Measurements from ENCODE around the gene ZNF804B. TPM values are rescaled to one million over a fixed set of nuclear protein-coding genes. Genes with fewer than 3 reads are reported as not detected.

ZNF804B gene
- total RNA-seq, 2 experiments from 2014 or later: not detected

DNA sequence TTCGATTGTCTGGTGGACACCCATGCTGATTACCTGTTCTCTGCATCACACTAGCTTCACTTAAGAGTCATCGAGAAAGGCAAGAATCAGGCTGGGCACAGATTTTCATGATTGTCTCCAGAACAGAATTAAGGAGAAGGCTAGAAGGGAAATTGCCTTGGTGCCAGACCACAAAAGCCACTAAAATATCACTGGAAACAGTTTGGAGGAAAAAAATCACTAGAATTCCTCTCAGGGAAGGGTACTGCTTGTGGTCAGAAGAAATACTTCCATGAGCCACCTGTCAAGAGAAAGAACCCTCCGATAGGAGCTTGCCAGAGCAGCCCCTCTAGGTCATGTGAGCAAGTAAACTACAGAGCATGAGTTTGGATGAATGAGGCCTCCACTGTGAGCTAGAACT, 305.3 kb downstream of the ZNF804B start:
- no peak overlapping the region for H3K4me3 Mint-ChIP-seq
- no peaks in the 10 kb centered on the region for H3K9me3 Mint-ChIP-seq
- no peak overlapping the region for H3K27ac Mint-ChIP-seq
- H3K27me3 Mint-ChIP-seq: no peaks in the 10 kb centered on the region
- H3K4me1 Mint-ChIP-seq: no peaks in the 10 kb centered on the region
- DNase-seq: no peak
- H3K36me3 Mint-ChIP-seq: no peaks in the 10 kb centered on the region

DNA sequence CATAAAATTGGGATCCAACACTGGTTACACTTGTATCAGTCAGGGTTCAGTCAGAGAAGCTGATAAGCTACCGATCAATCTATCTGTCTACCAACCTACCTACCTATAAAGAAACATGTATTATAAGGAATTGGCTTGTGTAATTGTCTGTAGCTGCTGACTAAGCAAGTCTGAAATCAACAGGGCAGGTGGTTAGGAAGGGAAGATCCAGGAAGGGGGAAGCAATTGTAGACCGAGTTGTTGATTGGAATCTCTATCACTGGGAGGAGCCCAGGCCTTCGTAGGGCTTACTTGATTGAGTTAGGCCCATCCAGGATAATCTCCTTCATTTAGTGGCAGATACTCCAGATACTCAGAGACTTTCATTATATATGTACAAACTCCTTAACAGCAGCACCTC, 307.5 kb downstream of the ZNF804B start:
- no peak for DNase-seq
- Mint-ChIP-seq H3K4me1 (no peaks in the 10 kb centered on the region), H3K27ac (no peak overlapping the region), H3K27me3 (no peaks in the 10 kb centered on the region), H3K4me3 (no peak overlapping the region), H3K9me3 (no peaks in the 10 kb centered on the region), H3K36me3 (no peaks in the 10 kb centered on the region)

DNA sequence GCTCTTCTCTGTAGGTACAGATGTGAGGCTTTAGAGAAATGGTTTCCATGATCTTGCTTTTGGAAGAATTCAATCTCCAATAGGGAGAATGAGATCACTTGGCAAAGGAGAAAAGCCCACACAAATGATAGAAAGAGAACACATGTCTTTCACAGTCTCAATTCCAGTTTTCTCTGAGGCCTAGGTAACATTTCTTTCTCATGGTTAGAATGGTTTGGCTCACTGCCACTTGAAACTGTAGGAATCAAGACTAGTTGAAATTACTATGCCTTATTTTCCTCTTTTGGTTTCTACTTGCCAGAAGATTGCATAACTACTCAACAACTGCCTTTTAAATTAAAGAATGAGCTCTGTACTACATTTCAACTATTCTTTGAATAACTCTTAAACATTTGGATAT, 312.6 kb downstream of the ZNF804B start:
- H3K27ac Mint-ChIP-seq: no peak overlapping the region
- no peak for DNase-seq
- H3K27me3 Mint-ChIP-seq: no peaks in the 10 kb centered on the region
- H3K4me1 Mint-ChIP-seq: no peaks in the 10 kb centered on the region
- no peaks in the 10 kb centered on the region for H3K36me3 Mint-ChIP-seq
- no peak overlapping the region for H3K4me3 Mint-ChIP-seq
- H3K9me3 Mint-ChIP-seq: no peaks in the 10 kb centered on the region

DNA sequence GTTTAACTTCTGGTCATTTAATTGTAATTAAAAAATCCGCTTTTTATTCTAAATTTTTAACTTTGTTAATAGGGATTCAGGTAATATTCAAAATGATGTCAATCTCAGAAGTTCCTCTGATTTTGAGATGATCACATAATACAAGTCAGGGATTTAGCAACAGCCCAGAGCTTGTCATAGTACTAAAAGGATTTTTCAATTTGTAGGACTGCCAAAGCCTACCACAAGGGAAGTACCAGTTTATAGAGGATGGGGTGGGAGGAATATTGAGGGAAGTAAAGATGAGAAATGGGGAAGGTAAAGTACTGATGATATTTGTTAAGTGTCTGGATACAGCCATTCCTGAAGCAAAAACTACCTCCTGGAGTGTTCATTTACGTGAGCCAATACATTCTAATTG, 314.3 kb downstream of the ZNF804B start:
- H3K36me3 Mint-ChIP-seq: no peaks in the 10 kb centered on the region

DNA sequence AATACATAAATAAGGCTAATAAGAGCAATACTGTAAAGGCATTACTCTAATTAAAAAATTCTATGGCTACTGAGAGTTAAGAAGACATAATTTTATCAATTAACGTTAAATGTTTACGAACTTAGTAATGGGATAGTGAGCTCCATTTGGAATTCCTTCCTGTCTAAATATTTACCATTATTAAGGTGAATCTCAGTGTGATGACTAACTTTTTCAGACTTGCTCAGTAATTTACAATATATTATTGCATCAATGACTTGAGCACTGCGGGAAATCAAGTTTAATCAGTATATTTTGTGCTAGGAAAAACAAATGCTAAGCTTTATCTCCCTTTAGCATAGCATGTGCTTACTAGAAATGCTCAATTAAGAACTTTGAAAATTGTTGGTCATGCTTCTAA, 318.5 kb downstream of the ZNF804B start:
- Mint-ChIP-seq H3K4me1 (no peaks in the 10 kb centered on the region), H3K27ac (no peak overlapping the region), H3K4me3 (no peak overlapping the region), H3K9me3 (no peaks in the 10 kb centered on the region), H3K36me3 (no peaks in the 10 kb centered on the region), H3K27me3 (peaks cover 4% of the 10 kb centered on the region)
- no peak for DNase-seq

More for the DNA sequence above, 314.3 kb downstream of the ZNF804B start:
- Mint-ChIP-seq H3K27ac (no peak overlapping the region), H3K4me1 (no peaks in the 10 kb centered on the region), H3K4me3 (no peak overlapping the region), H3K27me3 (no peaks in the 10 kb centered on the region), H3K9me3 (no peaks in the 10 kb centered on the region)
- no peak for DNase-seq

DNA sequence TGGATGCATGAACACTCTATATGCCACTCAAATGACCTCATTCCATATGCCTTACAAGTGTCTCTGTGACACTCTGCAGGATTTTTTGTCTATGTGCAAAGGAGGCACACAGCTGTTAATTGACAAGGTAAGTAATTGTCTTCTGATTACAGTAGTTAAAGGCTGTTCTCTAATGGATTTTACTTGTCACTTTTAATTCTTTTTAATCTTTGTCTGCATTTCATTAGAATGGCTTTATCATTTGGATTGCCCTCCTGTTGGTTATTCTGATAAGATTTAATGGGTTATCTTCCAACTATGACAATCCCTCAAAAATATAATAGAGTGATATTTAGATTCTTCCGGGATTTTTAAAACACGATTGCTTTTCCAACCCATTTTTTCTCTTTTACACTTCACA, 326.1 kb downstream of the ZNF804B start:
- Mint-ChIP-seq H3K27me3 (peaks cover 4% of the 10 kb centered on the region), H3K27ac (no peak overlapping the region), H3K36me3 (no peaks in the 10 kb centered on the region), H3K9me3 (no peaks in the 10 kb centered on the region), H3K4me1 (no peaks in the 10 kb centered on the region), H3K4me3 (no peak overlapping the region)
- DNase-seq: no peak

DNA sequence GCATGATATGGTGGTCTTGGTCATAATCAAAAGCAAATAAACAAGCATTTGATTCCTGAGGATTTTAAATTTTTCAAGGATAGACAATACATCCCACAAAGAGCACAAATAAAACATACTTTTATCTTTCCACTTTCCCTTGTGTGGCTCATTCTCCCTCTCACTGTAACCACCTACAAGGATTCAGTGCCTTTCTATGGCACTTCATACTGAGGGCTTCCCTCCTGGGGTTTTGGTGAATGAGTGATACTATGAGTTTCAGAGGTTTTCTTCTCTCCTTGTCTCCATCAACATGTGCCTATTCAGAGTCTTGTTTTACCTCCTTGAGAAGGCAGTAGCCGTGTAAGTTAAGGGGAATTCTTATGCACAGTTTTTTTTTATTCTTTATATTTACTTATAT, 332.1 kb downstream of the ZNF804B start:
- DNase-seq: no peak
- Mint-ChIP-seq H3K4me3 (no peak overlapping the region), H3K9me3 (no peaks in the 10 kb centered on the region), H3K27me3 (no peaks in the 10 kb centered on the region), H3K27ac (no peak overlapping the region), H3K4me1 (no peaks in the 10 kb centered on the region), H3K36me3 (no peaks in the 10 kb centered on the region)

DNA sequence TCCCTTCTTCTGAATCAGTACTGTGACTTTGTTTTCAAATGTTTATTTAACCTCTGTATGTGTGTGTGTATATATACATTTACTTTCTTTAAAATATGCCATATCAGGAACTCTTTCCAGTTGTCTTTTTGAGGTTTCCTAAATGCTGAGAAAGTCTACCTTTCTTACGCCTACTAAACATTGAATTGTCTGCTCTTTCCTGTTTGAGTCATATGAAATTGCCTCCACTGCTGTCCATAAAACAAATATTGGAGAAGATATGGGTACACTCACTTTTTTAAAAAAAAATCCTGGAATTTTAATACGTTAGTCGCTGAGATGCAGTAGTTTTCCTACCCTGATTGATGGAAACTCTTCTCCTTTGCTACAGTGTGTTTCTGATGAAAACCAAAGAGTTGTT, 334.8 kb downstream of the ZNF804B start:
- Mint-ChIP-seq H3K36me3 (no peaks in the 10 kb centered on the region), H3K4me1 (no peaks in the 10 kb centered on the region), H3K27me3 (no peaks in the 10 kb centered on the region), H3K27ac (no peak overlapping the region), H3K4me3 (no peak overlapping the region), H3K9me3 (no peaks in the 10 kb centered on the region)
- DNase-seq: no peak

DNA sequence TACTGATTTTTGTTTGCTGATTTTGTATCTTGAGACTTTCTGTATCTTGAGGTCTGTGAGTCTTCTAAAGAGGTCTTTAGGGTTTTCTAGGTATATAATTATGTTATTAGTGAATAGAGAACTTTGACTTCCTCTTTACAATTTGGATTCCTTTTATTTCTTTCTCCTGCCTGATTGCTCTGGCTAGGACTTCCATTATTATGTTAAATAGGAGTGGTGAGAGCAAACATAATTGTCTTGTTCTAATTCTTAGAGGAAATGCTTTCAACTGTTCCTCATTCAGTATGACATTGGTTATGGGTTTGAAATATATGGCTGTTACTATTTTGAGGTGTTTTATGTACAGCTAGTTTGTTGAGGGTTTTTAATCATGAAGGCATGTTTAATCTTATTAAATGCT, 344.1 kb downstream of the ZNF804B start:
- Mint-ChIP-seq H3K27ac (no peak overlapping the region), H3K27me3 (no peaks in the 10 kb centered on the region), H3K9me3 (no peaks in the 10 kb centered on the region), H3K36me3 (no peaks in the 10 kb centered on the region), H3K4me3 (no peak overlapping the region), H3K4me1 (no peaks in the 10 kb centered on the region)
- no peak for DNase-seq

DNA sequence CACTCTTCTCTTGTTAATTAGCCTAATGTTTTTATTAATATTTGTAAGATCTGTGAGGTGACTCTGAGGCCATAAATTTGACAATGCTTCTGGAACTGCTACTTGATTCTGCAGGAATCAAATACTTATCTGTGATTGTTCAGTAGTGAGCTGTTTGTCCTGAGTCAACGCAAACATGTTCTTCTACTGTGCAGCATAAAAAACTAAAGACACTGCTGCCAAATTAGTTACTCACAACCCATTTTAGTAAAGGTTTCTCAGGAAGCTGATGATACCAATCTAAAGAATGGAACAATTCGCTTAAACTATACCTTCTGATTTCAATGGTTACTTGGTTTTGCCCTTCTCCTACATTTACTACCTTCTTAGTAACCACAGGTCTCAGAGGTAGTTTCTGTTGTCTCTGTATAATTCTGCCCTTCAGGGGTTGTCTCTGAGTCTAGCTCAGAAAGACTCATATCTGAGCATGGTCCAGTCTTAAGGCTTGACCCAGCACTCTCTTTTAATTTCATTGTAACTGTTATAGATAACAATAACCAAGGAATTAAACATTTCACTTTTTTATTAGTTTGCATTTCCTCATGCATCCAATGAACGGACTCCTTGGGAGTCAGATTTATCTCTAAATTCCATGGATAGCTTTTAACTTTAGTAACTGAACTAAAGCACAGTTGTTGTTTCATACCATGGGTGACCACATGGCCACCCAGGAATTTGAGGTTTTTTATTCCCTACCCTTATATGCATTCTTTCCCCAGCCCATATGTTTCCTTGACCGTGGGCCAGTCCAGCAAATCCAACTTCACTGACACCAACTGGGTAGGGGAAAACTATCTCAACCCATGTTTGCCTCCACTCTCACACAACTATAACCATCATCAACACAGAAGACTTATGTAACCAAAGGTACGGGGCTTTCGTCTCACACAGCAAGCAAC, 345.5 kb downstream of the ZNF804B start:
- Mint-ChIP-seq H3K27me3 (no peaks in the 10 kb centered on the region), H3K36me3 (no peaks in the 10 kb centered on the region), H3K4me3 (no peak overlapping the region), H3K9me3 (no peaks in the 10 kb centered on the region), H3K4me1 (no peaks in the 10 kb centered on the region), H3K27ac (no peak overlapping the region)
- no peak for DNase-seq

DNA sequence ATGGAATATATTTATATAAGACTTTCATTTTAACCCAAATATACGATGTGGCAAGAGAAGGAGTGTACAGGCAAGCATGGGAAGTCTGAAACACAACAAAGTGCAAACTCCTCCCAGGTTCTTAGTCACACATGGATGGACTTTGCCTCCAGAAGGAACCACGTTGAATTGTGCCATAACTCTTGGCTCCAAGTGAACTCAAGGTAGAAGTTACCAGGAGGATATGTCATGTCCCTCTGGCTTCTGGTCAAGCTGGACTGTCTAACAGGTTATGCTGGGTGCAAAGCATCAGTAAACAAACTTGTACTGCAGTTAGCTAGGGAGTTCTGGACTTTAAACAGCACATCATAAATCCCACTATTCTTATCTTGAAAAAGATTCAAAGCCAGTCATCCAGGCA, 364.4 kb downstream of the ZNF804B start:
- no peaks in the 10 kb centered on the region for H3K36me3 Mint-ChIP-seq

DNA sequence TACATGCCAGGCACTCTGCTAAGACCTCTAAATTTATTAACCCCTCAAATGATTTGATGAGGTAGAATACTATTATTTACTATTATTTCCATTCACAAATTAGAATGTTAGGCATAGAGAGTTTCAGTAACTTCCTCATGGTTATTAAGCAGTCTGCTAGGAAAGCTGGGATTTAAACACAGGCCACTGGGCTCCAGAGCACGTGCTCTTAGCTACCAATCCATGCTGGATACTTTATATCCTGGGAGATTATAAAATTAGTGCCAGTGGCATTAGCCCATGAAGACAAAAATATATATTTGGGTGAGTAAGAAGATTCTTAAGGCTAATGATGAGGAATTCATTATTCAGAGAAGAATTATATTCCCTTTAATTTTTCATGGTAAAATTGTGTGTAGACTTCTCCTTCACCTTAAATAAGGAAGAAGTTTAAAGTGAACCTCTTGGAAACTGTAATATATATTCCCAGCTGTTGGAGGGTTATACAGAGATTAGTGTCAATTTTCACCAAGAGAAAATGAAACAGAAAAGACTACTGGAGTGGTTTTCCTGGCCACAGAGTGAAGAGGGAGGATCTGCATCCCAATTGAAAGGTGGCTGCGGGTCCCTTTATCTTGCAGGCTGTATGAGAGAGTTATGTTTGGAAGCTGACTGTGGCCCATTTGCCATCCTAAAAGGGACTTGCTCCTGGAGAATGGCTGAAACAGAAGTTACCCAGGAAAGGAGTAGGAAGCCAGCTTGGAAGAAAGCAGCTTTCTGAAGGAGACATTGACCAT, 370.3 kb downstream of the ZNF804B start:
- Mint-ChIP-seq H3K4me1 (no peaks in the 10 kb centered on the region), H3K36me3 (no peaks in the 10 kb centered on the region), H3K9me3 (no peaks in the 10 kb centered on the region), H3K27me3 (no peaks in the 10 kb centered on the region), H3K4me3 (no peak overlapping the region), H3K27ac (no peak overlapping the region)
- no peak for DNase-seq

More for the DNA sequence above, 364.4 kb downstream of the ZNF804B start:
- H3K4me3 Mint-ChIP-seq: no peak overlapping the region
- H3K4me1 Mint-ChIP-seq: no peaks in the 10 kb centered on the region
- no peak overlapping the region for H3K27ac Mint-ChIP-seq
- no peaks in the 10 kb centered on the region for H3K9me3 Mint-ChIP-seq
- DNase-seq: no peak
- no peaks in the 10 kb centered on the region for H3K27me3 Mint-ChIP-seq

DNA sequence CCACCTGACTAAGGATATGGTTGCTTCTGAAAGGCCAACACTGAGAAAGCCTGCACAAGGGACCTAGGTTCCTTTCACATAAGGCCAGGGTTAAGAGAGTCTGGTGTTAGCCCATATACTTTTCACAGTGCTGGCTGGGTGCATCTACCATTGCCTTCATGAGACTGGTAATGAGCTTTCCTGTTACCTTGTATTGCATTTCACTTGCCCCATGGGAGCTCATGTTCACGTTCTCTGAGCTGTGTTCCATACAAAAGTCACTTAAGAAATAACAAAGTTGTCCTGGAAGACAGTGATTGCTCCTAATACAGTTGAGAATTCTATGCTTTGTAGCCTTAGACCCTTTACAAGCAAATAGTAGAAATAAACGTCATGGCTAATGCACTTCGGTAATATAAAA, 373.9 kb downstream of the ZNF804B start:
- H3K9me3 Mint-ChIP-seq: no peaks in the 10 kb centered on the region
- DNase-seq: no peak
- H3K27ac Mint-ChIP-seq: no peak overlapping the region
- H3K4me3 Mint-ChIP-seq: no peak overlapping the region
- H3K4me1 Mint-ChIP-seq: no peaks in the 10 kb centered on the region
- no peaks in the 10 kb centered on the region for H3K36me3 Mint-ChIP-seq
- no peaks in the 10 kb centered on the region for H3K27me3 Mint-ChIP-seq

DNA sequence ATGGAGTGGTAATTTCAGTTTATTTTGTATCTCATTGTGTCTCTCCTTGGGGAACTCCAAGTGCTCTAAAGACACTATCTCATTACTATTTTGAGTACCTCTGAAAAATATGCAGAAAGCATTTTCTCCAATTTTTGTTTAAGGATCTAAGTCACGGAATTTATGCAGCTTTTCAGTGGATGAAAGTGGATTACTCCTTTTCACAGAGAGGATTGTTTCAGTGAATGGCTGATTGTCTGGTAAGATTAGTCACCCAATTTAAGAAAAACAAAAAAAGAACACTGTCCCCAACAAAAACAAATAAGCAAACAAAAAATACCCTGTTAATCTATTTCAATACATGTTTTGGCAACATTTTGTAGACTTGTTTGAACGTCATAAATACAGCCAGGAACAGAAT, 374.3 kb downstream of the ZNF804B start:
- Mint-ChIP-seq H3K4me3 (no peak overlapping the region), H3K27ac (no peak overlapping the region), H3K4me1 (no peaks in the 10 kb centered on the region), H3K27me3 (no peaks in the 10 kb centered on the region), H3K36me3 (no peaks in the 10 kb centered on the region), H3K9me3 (no peaks in the 10 kb centered on the region)
- DNase-seq: no peak

DNA sequence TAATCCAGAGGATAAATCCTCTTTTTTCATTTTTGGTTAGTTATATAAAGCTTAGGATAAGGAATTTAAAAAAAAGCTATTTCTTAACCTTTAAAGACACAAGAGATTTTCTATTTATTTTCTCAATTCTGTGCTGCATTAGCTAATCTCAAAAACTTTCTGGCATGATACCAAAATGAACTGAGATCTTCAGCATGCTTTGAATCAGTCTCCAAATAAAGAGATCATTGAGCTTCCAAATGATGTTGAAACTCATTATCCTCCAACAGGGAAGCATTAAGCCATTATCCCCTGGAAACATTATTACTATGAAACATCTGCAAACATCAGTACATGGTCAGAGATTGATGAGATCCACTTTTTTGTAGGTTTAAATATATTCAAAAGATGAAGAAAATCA, 386.3 kb downstream of the ZNF804B start:
- Mint-ChIP-seq H3K4me1 (no peaks in the 10 kb centered on the region), H3K27ac (no peak overlapping the region), H3K4me3 (no peak overlapping the region), H3K9me3 (peaks cover under 1% of the 10 kb centered on the region), H3K36me3 (no peaks in the 10 kb centered on the region), H3K27me3 (no peaks in the 10 kb centered on the region)
- no peak for DNase-seq

DNA sequence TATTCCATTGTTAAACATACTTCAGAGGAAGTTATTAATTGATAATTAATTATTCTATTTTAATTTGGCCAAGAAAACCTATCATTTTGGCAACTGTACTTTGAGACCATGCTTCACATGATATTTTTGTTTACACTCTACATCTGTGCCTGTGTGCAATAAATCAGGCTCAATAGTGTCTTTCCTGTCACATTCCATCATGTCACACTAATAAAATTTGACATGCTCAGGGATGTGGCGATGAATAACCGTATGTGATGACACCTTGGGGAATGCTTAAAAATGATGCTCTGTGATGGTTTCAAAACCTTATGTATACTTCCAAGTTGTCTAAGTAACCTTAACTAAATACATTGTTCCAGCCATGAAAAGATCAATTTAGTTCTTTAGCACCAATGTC, 400.6 kb downstream of the ZNF804B start:
- H3K27ac Mint-ChIP-seq: no peak overlapping the region
- H3K4me1 Mint-ChIP-seq: no peaks in the 10 kb centered on the region
- H3K4me3 Mint-ChIP-seq: no peak overlapping the region
- no peaks in the 10 kb centered on the region for H3K9me3 Mint-ChIP-seq
- H3K27me3 Mint-ChIP-seq: peaks cover 5% of the 10 kb centered on the region
- DNase-seq: no peak
- H3K36me3 Mint-ChIP-seq: no peaks in the 10 kb centered on the region
